SK-N-SH (cell line): ENCODE measurements around the gene ZNF774.

ENCODE experiments used
- CTCF ChIP-seq: fragments of 200-600 bp; sonication (generic); IDR thresholded peaks from 2 replicates; pipeline ENCODE4 v1.6.1; 2017; ENCODE audit warnings: antibody characterized with exemption, mild to moderate bottlenecking, moderate library complexity
- EP300 ChIP-seq, 2 experiments: IDR thresholded peaks; 2 replicates each; pipeline versions ENCODE4 v1.4.0 to v1.6.1; 2012; ENCODE audit warnings: borderline replicate concordance in 1 of 2, low read depth in 1 of 2, low read length in 1 of 2
- FOXM1 ChIP-seq: IDR thresholded peaks from 2 replicates; pipeline ENCODE4 v1.4.0; 2012; ENCODE audit warnings: low read depth, mild to moderate bottlenecking
- MAX ChIP-seq: IDR thresholded peaks from 2 replicates; pipeline ENCODE4 v1.4.0; 2012; ENCODE audit warnings: low read depth
- POLR2AphosphoS5 ChIP-seq: IDR thresholded peaks from 2 replicates; pipeline ENCODE4 v1.6.1; 2012; ENCODE audit warnings: low read depth, low read length
- RAD21 ChIP-seq: IDR thresholded peaks from 2 replicates; pipeline ENCODE4 v1.6.1; 2012; ENCODE audit warnings: mild to moderate bottlenecking, low read length
- RCOR1 ChIP-seq: fragments of 150-350 bp; IDR thresholded peaks from 2 replicates; pipeline ENCODE4 v1.6.1; 2017; ENCODE audit warnings: antibody characterized with exemption, low read length
- SMC3 ChIP-seq: IDR thresholded peaks from 2 replicates; pipeline ENCODE4 v1.6.1; 2012; ENCODE audit warnings: low read depth, low read length, improper control_type of control experiment
- TCF12 ChIP-seq: IDR thresholded peaks from 2 replicates; pipeline ENCODE4 v1.4.0; 2012
- TEAD4 ChIP-seq: IDR thresholded peaks from 2 replicates; pipeline ENCODE4 v1.4.0; 2012; ENCODE audit warnings: mild to moderate bottlenecking, borderline replicate concordance; ENCODE audit not compliant: insufficient read depth
- YY1 ChIP-seq: IDR thresholded peaks from 2 replicates; pipeline ENCODE4 v1.4.0; 2012; ENCODE audit warnings: low read depth, mild to moderate bottlenecking

GRCh38 chr15:90402767-90403166 lies 50.7 kb downstream of the ZNF774 start:
- TF ChIP-seq TEAD4, result no peak
- TF ChIP-seq CTCF, result no peak
- TF ChIP-seq POLR2AphosphoS5, result no peak
- no peak for TF ChIP-seq TCF12
- no peak for TF ChIP-seq EP300 (IDR thresholded peaks at IDR 0.05; ENCODE audit: borderline replicate concordance in 1 of 2, low read depth in 1 of 2, low read length in 1 of 2)
- TF ChIP-seq RCOR1, result no peak
- no peak for TF ChIP-seq MAX
- TF ChIP-seq RAD21, result no peak
- TF ChIP-seq FOXM1, result no peak
- no peak for TF ChIP-seq SMC3
- TF ChIP-seq YY1, result no peak
